GM20000 (cell line): Measurements from ENCODE around the gene CMIP.

Experiments used
- DNase-seq: peaks from one replicate; pipeline ENCODE4 v3.0.0; 2012; ENCODE audit warnings: low spot score
- TF ChIP-seq, protein P1 (sequence below): IDR thresholded peaks from 2 replicates; pipeline ENCODE4 v1.5.1; 2012; ENCODE audit warnings: mild to moderate bottlenecking, control low read depth; ENCODE audit errors: extremely low read depth, missing control alignments

The CMIP gene

DNA sequence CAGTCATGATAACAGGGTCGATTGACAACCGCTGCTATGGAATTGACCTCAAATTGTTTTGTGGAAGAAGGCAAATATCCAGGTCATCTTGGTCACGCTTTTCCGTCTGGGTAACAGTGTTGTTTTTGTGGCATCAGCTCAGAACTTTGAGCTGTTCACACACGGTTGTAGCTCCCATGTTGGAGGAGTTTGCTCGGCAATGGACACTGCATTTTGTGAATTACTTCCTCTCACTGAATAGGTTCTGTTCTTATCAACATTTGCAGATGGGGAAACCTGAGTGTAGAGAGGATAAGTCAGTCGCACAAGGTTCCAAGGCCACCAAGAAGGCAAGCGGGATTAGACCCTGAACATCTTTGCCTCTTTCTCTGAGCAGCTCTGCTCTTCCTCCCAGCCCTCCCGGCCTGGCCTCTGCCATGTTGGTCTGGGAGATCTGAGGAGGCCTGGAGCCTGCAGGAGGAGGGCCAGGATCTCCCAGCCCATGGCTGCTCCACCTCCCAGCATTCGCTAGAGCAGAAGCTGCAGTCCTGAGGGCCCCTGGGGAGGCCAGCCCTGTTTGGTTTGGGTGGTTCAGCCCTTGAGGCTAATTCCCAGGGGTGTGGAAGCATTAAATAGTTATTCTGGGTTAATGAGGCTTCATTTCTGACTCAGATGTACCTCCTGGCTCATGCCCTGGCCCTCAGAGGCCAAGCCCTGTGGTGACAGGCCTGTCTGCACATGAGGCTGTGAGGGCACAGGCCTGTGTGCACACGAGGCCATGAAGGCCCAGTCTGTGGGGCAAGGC is 180.3 kb downstream of the CMIP start:
- no peak for DNase-seq
- TF ChIP-seq, protein P1, sequence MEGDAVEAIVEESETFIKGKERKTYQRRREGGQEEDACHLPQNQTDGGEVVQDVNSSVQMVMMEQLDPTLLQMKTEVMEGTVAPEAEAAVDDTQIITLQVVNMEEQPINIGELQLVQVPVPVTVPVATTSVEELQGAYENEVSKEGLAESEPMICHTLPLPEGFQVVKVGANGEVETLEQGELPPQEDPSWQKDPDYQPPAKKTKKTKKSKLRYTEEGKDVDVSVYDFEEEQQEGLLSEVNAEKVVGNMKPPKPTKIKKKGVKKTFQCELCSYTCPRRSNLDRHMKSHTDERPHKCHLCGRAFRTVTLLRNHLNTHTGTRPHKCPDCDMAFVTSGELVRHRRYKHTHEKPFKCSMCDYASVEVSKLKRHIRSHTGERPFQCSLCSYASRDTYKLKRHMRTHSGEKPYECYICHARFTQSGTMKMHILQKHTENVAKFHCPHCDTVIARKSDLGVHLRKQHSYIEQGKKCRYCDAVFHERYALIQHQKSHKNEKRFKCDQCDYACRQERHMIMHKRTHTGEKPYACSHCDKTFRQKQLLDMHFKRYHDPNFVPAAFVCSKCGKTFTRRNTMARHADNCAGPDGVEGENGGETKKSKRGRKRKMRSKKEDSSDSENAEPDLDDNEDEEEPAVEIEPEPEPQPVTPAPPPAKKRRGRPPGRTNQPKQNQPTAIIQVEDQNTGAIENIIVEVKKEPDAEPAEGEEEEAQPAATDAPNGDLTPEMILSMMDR: no peak

DNA sequence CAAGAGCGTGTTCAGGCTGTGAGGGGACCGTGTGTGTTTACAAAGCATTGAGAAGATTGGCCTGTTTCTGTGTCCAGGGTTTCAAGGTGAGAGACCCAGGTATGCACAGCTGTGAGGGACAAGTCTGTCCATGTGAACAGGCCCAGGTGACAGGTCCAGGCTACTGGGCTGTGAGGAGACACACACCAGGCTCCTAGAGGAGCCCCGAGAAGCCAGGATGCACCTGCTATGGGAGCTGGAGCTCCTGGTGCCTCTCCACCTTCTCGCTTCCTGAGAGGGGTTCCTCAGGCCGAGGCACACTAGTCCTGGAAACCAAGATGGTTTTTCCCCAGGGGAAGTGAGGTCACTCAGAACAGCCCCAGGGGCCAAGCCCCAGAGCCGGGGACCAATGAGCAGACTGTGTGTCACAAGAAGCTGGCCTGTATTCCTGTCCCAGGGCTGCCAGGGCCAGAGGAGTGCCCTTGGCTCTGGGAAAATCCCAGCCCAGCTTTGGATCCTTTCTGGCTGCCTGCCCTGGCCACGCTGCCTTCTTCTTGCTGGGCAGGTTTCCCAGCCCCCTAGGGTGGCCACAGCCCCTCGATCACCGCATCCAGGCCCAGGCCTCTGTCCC is 181.0 kb downstream of the CMIP start:
- TF ChIP-seq, protein P1: no peak

DNA sequence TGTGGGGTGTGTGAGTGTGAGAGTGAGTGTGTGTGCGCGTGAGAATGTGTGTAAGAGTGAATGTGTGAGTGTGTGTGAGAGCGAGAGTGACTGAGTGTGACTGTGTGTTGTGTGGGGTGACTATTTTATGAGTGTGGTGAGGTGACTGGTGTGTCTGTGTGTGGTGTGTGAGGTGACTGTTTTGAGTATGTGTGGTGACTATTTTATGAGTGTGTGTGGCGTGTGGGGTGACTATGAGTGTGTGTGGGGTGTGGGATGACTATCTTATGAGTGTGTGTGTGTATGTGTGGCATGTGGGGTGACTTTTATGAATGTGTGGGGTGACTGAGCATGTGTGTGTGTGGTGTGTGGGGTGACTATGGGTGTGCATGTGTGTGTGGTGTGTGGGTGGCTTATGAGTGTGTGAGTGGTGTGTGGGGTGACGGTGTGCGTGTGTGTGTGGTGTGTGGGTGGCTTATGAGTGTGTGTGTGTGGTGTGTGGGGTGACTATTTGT is 181.6 kb downstream of the CMIP start:
- no peak for DNase-seq

More for the DNA sequence above, 181.0 kb downstream of the CMIP start:
- DNase-seq: peak; percentile 78

DNA sequence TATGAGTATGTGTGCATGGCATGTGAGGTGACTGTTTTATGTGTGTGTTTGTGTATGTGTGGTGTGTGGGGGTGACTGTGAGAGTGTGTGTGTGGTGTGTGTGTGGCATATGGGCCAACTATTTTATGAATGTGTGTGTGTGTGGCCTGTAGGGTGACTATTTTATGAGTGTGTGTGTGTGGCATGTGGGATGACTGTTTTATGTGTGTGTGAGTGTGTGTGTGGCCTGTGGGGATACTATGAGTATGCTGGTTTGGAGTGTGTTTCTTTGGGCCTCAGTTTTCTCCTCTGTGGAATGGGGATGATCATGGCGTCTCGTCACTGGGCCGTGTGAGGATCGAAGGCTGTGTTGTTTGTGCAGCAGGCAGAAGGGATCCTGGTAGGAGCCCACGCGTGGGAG is 182.4 kb downstream of the CMIP start:
- TF ChIP-seq, protein P1: no peak
- DNase-seq: no peak

More for the DNA sequence above, 181.6 kb downstream of the CMIP start:
- TF ChIP-seq, protein P1: no peak

DNA sequence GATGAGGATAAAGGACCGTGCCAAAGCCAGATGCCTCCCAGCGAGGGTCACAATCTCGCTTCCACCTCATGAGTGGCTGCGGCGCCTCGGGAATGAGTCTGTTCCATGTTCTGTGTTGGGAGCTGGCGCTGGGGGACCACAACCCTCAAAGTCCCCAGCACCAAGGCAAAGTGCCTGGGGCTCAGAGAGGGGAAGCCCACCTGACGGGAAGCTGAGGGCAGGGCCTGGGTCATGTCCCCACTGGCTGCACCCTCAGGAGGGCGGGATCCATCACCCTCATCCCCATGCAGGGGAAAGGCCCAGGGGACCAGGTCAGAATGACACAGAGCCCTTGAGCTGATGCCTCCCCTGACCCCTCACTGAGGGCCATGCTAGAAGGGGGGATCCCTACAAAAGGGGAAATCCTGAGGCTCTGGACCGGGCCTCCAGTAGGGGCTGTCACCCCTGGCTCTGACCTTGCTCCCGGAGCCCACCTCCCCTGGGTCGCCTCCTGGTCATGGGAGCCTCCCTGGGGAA is 183.2 kb downstream of the CMIP start:
- DNase-seq: no peak
- TF ChIP-seq, protein P1: no peak

DNA sequence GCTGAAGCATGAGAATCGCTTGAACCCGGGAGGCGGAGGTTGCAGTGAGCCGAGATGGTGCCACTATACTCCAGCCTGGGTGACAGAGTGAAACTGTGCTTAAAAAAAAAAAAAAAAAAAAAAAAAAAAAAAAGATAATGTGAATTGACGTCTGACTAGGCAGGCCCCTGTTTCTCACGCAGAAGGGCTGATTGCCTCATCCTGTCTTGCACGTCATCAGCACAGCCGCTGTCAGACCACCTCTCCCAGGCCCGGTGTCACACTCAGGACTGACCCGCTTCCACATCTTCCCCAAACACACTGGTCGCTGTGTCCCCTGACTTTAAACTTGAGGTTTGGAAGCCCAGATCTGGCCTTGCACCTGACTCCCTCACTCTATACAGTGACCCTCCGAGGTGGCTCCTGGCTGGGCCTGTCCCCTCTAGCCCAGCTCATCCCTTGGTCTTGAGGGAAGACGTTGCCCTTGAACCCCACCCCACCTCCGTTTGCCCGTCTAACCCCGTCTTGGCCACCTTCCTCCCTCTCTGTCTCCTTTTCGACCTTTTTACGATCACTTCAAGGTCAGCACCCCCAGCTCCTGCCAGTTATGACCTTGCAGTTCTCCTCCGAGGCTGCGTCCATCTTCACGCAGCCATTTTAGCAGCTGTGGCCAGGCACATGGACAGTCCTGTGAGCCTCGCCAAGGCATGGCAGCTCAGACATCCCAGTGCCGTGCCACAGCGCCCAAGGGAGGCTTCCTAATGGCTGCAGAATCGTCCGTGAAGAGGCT is 184.6 kb downstream of the CMIP start:
- DNase-seq: no peak

More for the DNA sequence above, 184.6 kb downstream of the CMIP start:
- TF ChIP-seq, protein P1: no peak
